Lower leg skin (tissue), 4 donors: ENCODE results near the gene UCP3. TPM values are rescaled to one million over a fixed set of nuclear protein-coding genes. Genes with fewer than 3 reads are reported as not detected.

Experiments used
- DNase-seq, 2 donors: peaks; one replicate each; pipeline ENCODE4 v3.0.0-alpha.2; 2019; ENCODE audit warnings: low spot score in 2 of 2
- H3K4me3 ChIP-seq: fragments of 200-600 bp; sonication (generic); 2 replicates; pipeline ENCODE4 v1.5.1; 2017; ENCODE audit warnings: mild to moderate bottlenecking, low read depth; ENCODE audit not compliant: poor library complexity, severe bottlenecking
- CTCF ChIP-seq, 3 donors: fragments of 450-650 bp; IDR thresholded peaks; one replicate each; pipeline ENCODE4 v1.5.1; 2016; ENCODE audit warnings: antibody characterized with exemption in 3 of 3, mild to moderate bottlenecking in 3 of 3, moderate library complexity in 2 of 3
- POLR2A ChIP-seq, 2 donors: fragments of 450-650 bp; IDR thresholded peaks; one replicate each; pipeline ENCODE4 v1.6.1; 2016 to 2017; ENCODE audit warnings: antibody characterized with exemption in 2 of 2, mild to moderate bottlenecking in 1 of 2, moderate library complexity in 1 of 2
- WGBS, 2 donors: methylation state at CpG; one replicate each; pipeline ENCODE4 v1.1.5; 2018; 5-methylcytosine and 5-hydroxymethylcytosine counted together
- intact Hi-C: fragments of 100-400 bp; cut with DNase I; formaldehyde crosslinking; loops from one replicate; pipeline ENCODE4 v1.15.0; 2023; ENCODE audit warnings: low total_unique reads
- total RNA-seq, 4 donors: library from RNA; depleted of rRNA; stranded (reverse); fragments of >200 nt; gene quantifications; one replicate each; pipeline ENCODE4 v1.1.0, GENCODE V29; 2016

The UCP3 gene
- total RNA-seq, 4 donors from 2014 or later: 0.68 to 6.4 (median 3.6) TPM

- intact Hi-C loops: no loop called here
- H3K4me3 ChIP-seq: no peak overlapping the region
- TF ChIP-seq CTCF (IDR thresholded peaks at IDR 0.05): no peak
- no peak for TF ChIP-seq POLR2A (IDR thresholded peaks at IDR 0.05)
- WGBS, 2 donors: 92 to 95% methylated on average over 4 of the region's 4 CpGs
- DNase-seq: no peak
Observed at GRCh38 chr11:73996161-73996747, 12.6 kb downstream of the UCP3 start.

GRCh38 chr11:73995731-73996130 is 13.2 kb downstream of the UCP3 start:
- TF ChIP-seq CTCF (IDR thresholded peaks at IDR 0.05): no peak
- TF ChIP-seq POLR2A (IDR thresholded peaks at IDR 0.05): no peak
- intact Hi-C loops: no loop called here
- no peak for DNase-seq
- WGBS, 2 donors: 75 to 82% methylated on average over 2 of the region's 2 CpGs
- H3K4me3 ChIP-seq: no peak overlapping the region

- TF ChIP-seq POLR2A (IDR thresholded peaks at IDR 0.05) (no peak), CTCF (IDR thresholded peaks at IDR 0.05) (no peak)
- WGBS, 2 donors: 49 to 68% methylated on average over 2 of the region's 2 CpGs
- no peak for DNase-seq
- no peak overlapping the region for H3K4me3 ChIP-seq
- intact Hi-C loops: no loop called here
Observed at GRCh38 chr11:73995247-73995646, 13.6 kb downstream of the UCP3 start.

- no peak overlapping the region for H3K4me3 ChIP-seq
- WGBS, 2 donors: 88 to 92% methylated on average over 6 of the region's 6 CpGs
- no peak for TF ChIP-seq POLR2A (IDR thresholded peaks at IDR 0.05)
- TF ChIP-seq CTCF (IDR thresholded peaks at IDR 0.05): no peak
- no peak for DNase-seq
- intact Hi-C loops: no loop called here
Observed at GRCh38 chr11:73991471-73992006, 17.3 kb downstream of the UCP3 start.

GRCh38 chr11:73990730-73991129 is 18.2 kb downstream of the UCP3 start:
- intact Hi-C loops: no loop called here
- 84 to 86% methylated on average over 2 of the region's 2 CpGs for WGBS, 2 donors
- no peak overlapping the region for H3K4me3 ChIP-seq
- no peak for DNase-seq
- no peak for TF ChIP-seq CTCF (IDR thresholded peaks at IDR 0.05)
- TF ChIP-seq POLR2A (IDR thresholded peaks at IDR 0.05): no peak

GRCh38 chr11:73989156-73989555 is 19.7 kb downstream of the UCP3 start:
- intact Hi-C loops: no loop called here
- TF ChIP-seq CTCF (IDR thresholded peaks at IDR 0.05) (no peak), POLR2A (IDR thresholded peaks at IDR 0.05) (no peak)
- H3K4me3 ChIP-seq: no peak overlapping the region

More at GRCh38 chr11:73989156-73989555, 19.7 kb downstream of the UCP3 start:
- no peak for DNase-seq
- 95 to 96% methylated on average over 6 of the region's 6 CpGs for WGBS, 2 donors
